C4-2B (cell line): Measurements from ENCODE around the gene C20orf173.

Experiments
- H3K27ac ChIP-seq: fragments of 450-650 bp; 2 replicates; pipeline ENCODE4 v1.5.1; 2017
- ZFX ChIP-seq: fragments of 450-650 bp; IDR thresholded peaks from 2 replicates; pipeline ENCODE4 v1.6.1; 2017
- TF ChIP-seq, protein P1 (sequence below): fragments of 450-650 bp; conservative IDR thresholded peaks from 2 replicates; pipeline ENCODE4 v1.5.1; 2017; ENCODE audit warnings: mild to moderate bottlenecking

The C20orf173 gene, protein sequence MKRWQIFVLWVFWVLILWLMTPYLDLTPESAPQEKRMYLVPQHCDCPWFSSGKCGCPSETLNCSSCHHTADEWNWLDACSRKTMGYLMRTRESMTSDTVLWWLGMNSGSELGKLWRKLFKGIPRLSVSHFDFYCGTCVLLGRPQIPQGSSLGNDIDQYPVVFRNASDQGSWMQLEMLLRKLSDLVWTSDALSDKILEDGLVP

DNA sequence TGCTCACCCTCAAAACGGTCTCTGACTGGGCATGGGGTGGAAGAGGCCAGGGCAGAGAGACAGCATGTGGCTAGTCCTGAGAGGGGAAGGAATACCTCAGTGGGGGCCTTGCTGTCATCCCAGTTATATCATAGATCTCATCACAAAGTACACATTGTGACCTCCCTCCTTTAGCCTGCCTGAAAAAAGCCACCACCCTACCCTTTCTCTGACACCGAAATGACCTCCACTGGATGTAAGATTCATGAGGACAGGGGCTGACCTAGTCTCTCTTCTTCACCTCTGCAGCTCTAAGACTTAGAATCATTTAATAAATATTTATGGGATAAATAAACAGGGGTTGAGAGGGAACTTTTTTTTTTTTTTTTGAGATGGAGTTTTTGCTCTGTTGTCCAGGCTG lies at the start of gene C20orf173:
C20orf173 (minus strand) TSS at position 101 of the 400 bp plus-strand sequence. CDS start 279 bp downstream, outside the sequence.
- H3K27ac ChIP-seq: no peak within 1 kb of the TSS
- no peak for TF ChIP-seq ZFX
- TF ChIP-seq, protein P1, sequence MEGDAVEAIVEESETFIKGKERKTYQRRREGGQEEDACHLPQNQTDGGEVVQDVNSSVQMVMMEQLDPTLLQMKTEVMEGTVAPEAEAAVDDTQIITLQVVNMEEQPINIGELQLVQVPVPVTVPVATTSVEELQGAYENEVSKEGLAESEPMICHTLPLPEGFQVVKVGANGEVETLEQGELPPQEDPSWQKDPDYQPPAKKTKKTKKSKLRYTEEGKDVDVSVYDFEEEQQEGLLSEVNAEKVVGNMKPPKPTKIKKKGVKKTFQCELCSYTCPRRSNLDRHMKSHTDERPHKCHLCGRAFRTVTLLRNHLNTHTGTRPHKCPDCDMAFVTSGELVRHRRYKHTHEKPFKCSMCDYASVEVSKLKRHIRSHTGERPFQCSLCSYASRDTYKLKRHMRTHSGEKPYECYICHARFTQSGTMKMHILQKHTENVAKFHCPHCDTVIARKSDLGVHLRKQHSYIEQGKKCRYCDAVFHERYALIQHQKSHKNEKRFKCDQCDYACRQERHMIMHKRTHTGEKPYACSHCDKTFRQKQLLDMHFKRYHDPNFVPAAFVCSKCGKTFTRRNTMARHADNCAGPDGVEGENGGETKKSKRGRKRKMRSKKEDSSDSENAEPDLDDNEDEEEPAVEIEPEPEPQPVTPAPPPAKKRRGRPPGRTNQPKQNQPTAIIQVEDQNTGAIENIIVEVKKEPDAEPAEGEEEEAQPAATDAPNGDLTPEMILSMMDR: no peak

DNA sequence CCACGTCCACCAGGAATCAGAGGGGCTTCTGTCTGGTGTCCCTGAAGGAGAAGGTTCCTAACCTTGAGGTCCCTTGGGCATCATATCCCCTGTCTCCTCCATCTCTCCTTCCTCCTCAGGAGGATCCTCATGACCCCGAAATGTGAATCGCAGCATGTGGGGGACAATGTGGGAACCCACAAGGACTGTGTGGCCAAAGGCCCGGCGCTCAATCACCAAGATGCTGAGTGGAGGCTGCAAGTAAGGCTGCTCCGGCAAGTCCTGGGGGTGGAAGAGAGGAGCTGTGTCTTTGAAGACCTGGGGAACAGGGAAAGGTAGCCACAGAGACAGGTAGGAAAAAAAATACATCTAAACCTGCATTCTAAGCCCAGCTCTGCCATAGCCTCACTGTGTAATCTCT lies 49.7 kb upstream of the C20orf173 start:
- no peak overlapping the region for H3K27ac ChIP-seq
- no peak for TF ChIP-seq ZFX
- TF ChIP-seq, protein P1: no peak

DNA sequence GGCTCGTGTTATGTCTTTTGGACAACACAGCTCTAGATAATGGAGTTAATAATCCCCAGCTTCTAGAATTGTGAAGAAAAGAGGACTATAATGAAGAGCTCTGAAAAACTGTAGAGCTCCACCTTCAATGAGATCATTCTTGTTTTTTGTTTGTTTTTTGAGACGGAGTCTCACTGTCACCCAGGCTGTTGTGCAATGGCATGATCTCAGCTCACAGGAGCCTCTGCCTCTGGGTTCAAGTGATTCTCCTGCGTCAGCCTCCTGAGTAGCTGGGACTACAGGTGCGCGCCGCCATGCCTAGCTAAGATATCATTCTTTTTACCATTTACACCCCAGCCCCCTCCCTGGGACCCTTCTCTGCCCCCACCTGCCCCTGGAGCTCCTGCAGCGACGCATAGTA lies 49.0 kb upstream of the C20orf173 start:
- TF ChIP-seq, protein P1: no peak
- TF ChIP-seq ZFX: no peak

DNA sequence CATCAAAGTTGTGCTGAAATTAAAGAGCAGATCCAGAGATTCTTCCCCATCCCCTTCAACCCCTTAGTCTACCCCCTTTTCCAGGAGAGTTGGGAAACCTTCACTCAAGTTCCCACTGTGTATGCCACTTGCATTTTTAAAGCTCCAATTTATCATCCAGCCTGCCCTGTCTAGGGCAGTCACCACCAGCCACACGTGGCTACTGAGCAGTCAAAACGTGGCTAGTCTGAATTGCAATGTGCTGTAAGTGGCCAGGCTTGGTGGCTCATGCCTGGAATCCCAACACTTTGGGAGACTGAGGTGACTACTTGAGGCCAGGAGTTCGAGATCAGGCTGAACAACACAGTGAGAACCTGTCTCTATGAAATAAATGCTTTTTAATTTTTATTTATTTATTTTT lies 47.4 kb upstream of the C20orf173 start:
- no peak overlapping the region for H3K27ac ChIP-seq
- TF ChIP-seq, protein P1: no peak
- no peak for TF ChIP-seq ZFX

More for the DNA sequence above, 49.0 kb upstream of the C20orf173 start:
- H3K27ac ChIP-seq: no peak overlapping the region

DNA sequence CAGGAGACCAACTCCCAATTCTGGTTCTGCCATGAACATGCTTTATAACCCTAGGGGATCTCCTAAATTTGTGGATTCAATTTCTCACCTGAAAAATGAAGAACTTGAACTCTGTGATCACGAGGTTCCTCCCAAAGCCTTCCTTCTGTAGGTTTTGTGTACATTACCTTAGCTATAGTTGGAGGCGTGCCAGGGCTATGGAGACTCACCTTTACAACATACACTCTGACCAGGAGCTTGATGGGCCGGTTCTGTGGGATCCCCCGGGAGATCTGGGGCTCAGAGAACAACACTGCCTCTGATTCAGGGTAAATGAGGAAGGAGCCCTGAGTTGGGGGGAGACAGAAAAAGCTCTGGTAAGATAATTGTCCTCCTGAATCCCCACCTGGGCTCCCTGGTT lies 46.5 kb upstream of the C20orf173 start:
- peak overlapping the region; percentile 51 for H3K27ac ChIP-seq
- TF ChIP-seq, protein P1: no peak
- no peak for TF ChIP-seq ZFX

DNA sequence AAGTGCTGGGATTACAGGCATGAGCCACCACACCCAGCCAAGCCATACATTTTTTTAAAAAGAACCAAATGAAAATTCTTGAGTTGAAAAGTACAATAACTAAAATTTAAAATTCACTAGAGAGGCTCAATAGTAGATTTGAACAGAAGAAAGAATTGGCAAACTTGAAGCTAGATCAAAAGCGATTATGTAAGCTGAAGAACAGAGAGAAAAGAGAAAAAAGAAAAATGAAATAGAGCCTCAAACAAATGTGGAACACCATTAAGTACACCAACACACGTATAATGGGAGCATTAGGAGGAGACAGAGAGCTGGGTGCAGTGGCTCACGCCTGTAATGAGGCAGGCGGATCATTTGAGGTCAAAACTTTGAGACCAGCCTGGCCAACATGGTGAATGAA lies 43.4 kb upstream of the C20orf173 start:
- TF ChIP-seq, protein P1: no peak
- TF ChIP-seq ZFX: no peak
- H3K27ac ChIP-seq: no peak overlapping the region

DNA sequence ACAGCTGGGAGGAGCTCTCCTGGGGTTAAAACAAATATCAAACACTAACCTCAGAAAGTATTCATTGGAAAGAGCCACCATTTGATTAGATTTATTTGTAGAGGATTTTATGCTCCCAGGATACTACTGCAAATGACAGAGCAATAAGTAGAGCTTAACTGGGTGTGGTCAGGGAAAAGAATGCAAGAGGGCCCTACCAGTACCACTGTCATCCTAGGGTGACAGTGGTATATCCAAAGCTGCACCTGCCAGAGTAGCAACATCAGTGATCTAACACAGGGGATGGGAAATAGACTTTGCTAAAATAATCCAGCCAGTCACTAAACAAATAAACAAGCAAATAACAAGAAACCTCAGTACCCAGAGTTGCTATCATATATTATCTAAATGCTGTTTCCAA lies 42.1 kb upstream of the C20orf173 start:
- H3K27ac ChIP-seq: no peak overlapping the region
- TF ChIP-seq ZFX: no peak
- TF ChIP-seq, protein P1: no peak
